Measurements from ENCODE around the gene CASP1.

Gene CASP1

GRCh38 chr11:104979839-104980238 lies 55.1 kb downstream of the CASP1 start:
- no peak for DNase-seq
